GM21529 (cell line): Measurements from ENCODE around the gene TYR.
"Not testable (repeated sequence)": the region's sequence is repeated elsewhere in the genome, so short reads cannot be mapped to it uniquely, and the experiment has no call there.

Source experiments
- ATAC-seq: cut with Tn5 transposase; IDR thresholded peaks from one replicate; pipeline ENCODE4 v1.9.1; 2021; ENCODE audit not compliant: unreplicated experiment

The TYR gene

DNA sequence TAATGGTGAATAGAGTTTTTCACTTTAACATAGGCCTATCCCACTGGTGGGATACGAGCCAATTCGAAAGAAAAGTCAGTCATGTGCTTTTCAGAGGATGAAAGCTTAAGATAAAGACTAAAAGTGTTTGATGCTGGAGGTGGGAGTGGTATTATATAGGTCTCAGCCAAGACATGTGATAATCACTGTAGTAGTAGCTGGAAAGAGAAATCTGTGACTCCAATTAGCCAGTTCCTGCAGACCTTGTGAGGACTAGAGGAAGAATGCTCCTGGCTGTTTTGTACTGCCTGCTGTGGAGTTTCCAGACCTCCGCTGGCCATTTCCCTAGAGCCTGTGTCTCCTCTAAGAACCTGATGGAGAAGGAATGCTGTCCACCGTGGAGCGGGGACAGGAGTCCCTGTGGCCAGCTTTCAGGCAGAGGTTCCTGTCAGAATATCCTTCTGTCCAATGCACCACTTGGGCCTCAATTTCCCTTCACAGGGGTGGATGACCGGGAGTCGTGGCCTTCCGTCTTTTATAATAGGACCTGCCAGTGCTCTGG, at the start of gene TYR:
Gene TYR (plus strand): TSS at position 185 of the 541 bp plus-strand sequence. CDS start 79 bp downstream, at position 264.
- ATAC-seq, result no peak

DNA sequence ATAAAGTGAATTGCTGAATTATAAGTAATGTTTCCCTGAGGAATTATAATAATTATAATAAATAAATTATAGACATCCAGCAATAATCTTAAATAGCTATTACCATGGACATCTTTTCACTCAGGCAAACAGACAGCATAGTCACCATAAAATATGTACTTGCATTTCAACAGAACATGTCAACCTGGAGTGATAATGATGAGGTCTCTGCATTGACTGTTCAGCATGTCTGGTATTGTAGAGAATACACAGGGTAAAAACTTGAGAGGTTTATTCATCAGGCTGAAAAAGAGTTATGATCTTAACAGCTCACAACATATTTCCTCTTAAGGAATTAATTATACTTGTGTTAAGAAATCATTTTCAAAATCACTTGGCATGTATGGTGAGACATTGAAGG, 41.1 kb upstream of the TYR start:
- ATAC-seq, result no peak

DNA sequence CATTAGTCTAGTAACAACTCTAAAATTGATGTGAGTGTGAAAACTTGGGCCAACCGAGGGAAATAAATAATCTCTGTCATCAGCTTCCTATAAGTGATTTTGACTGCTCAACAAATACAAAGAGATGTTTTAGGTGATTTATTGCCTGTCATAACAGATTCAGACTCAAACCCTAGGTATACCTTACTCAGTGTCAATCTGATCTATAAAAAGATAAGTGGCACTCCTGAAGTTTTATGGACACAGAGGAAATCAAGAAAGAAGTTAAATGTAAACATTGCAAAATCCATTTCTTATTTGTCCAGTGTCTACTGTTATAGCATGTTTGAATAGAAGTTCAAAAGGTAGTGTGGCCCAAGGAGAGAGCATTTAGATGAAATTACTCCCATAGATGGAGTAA, 30.4 kb upstream of the TYR start:
- ATAC-seq, result no peak

DNA sequence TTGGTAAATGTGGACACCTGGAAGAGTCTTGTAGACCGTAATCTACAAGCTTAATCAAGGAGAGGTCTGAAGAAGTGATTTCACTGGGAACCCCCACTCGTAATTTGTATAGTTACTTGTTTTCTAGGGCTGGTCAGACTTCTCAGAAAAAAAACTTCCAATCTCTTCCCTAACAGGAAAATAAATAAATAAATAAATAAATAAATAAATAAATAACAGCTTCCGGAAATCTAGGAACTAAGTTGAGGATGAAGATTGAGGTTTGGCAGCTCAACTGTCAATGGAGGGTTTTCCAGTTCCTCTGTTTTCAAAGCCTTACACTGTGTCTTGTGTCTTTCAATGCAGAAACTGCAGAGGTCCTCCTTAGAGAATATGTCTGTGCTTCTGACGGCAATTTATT, 17.7 kb upstream of the TYR start:
- ATAC-seq, result no peak

DNA sequence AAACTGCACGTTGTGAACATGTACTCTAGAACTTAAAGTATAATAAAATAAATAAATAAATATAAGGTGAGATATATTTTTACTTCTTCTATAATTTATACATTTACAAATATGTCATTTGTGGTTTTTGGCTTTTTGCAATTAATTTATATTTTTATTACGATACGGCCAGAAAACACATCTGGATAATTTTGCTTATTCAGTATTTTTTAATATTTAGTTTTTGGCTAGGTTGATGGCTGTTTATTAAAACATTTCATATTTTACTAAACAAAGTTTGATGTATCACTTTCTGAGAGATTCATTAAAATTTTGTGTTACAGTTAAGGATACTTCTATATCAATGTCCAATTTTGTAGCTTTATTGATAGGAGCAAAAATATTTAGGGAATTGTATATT, 15.7 kb upstream of the TYR start:
- no peak for ATAC-seq

DNA sequence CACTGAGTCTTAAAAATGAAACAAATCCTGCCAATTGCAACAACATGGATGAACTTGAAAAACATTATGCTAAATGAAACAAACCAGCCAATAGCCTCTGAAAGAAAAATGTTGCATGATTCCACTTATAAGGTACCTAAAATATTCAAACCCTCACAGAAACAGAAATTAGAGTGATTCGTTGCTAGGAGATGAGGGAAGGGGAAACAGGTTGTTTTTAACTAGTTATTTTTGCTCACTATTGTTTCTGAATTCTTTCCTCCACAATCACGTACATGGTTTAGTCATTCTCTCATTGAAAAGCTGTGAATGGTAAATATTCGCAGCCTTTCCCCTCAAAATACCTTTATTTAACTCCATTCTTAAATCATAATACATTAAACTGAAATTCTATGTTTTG, 14.0 kb upstream of the TYR start:
- no peak for ATAC-seq

DNA sequence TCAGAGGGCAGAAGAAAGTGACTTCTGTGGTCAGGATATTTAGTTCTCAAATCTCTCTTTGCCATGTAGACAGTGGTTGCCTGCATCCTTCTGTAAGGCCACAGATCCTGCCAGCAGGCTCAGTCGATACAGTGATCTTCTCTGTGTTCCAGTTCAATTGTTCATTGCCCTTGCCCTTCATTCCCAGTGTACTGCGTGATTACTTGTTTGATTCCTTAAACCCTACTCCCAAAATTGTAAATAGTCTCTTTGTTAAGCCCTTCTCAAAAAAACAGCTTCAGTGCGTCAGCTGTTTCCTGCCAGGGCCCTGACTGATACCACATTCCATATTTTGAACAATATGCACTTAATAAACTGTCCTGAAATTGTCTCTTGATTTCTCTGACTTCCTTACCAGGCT, 9.3 kb upstream of the TYR start:
- ATAC-seq, result no peak

DNA sequence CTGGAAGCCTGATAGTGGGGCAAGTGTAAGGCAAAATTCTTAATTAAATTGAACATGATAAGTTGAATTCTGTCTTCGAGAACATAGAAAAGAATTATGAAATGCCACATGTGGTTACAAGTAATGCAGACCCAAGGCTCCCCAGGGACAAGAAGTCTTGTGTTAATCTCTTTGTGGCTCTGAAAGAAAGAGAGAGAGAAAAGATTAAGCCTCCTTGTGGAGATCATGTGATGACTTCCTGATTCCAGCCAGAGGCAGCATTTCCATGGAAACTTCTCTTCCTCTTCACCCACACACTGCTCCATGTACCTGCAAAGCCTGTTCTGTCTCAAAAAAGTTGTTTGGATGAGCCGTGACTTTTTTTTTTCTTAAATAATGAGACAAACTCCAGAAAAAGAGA, 1.9 kb upstream of the TYR start:
- no peak for ATAC-seq

DNA sequence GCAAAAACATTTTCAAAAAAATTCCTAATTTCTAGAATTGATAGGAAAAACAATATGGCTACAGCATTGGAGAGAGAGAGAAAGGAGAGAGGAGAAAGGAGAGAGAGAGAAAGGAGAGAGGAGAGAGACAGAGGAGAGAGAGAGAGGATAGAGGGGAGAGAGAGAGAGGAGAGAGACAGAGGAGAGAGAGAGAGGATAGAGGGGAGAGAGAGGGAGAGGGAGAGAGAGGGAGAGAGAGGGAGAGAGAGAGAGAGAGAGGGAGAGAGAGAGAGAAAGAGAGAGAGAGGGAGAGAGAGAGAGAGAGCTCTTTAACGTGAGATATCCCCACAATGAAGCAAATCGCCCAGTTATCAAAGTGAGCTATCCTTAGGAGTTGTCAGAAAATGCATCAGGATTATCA, 737 bp upstream of the TYR start:
- ATAC-seq, result no peak

DNA sequence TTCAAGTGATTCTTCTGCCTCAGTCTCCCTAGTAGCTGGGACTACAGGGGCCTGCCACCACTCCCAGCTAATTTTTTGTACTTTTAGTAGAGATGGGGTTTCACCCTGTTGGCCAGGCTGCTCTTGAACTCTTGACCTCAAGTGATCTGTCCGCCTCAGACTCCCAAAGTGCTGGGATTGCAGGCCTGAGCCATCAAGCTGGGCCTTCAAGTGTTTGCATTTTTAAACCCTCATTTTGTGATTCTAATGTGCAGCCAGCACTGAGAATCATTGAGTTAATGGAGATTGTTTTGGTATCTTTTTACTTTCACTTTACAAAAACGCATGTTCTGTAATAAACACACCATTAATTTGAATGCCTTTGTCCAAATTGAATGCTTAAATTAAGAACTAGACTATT, 3.4 kb downstream of the TYR start:
- ATAC-seq, result no peak

DNA sequence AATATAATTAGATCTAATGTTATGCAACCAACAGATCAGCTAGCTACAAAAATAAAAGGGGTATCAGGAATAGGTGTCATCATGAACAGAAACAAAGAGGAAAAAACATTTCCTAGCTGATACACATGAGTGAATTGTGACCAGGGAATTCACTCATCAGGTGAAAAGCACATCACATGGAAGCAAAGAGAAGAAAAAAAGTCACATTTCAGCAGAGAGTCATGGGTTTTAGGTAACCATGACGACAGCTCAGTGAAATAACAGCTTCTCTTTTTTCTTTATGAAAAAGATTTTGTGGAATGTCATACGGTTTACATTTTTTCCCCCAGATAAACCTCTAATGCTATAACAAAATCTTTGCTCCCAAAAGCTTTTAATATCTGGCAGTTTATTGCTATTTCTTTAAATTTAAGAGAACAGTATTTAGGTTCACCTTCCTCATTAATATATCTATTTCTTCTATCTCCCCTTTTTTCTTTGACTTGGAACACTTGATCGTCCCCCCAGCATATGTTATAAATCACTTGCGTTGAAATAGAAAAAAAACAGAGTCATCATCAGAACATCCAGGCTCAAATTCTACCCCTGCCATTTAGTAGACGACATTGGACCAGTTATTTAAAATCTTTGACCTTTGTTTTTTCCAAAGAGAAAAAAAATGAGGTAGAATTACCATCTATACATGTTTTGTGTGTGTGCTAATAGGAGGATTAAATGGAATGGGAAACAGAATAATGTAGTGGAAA, 5.3 kb downstream of the TYR start:
- ATAC-seq, result no peak

DNA sequence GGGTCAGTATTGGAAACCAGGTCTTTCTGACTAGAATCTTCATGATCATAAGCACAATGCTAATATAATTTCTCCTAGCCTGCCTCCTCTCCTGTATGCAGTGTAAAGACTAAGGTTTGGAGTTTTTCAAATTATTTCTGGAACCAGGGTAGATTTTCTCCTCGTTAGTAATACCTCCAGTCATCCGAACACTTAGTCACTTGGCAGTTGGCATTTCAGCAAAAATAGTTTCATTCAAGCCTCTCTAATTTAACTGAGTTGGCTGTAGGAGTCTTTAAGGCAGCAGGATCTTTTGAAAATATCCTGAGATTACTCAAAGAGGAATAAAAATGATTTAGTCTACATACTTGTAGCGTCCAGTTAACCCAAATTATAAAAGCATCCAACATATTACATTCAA, 6.3 kb downstream of the TYR start:
- ATAC-seq, result no peak

DNA sequence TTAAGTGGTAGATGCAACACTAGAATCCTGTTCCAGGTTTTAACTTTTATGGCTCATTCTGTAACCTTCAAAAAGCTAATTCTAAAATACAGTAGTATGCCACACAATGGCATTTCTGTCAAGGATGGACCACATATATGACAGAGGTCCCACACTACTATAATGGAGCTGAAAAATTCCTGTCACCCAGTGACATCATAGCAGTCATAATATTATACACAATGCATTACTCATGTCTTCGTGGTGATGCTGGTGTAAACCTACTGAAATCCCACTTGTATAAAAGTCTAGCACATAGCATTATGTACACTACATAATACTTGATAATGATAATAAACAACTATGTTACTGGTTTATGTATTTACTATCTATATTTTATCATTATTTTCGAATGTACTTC, 12.1 kb downstream of the TYR start:
- ATAC-seq, result no peak

DNA sequence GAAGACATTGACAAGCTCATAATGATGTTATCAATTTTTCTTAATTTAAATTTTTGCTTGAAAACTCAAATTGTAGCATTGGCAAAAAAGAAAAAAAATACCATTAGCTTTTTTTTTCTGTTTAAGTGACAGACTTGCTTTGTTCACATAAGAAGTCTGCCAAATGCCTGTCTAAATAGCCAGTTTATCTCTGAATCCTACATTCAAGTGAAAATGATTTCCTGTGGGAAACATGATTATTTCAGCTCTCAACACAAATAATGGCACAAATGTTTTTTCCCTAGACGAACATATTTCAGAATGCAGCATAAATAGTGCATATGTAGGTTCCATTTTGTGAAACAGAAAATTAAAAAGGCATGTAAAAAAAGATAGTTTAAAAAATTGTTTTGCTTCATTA, 23.5 kb downstream of the TYR start:
- no peak for ATAC-seq

DNA sequence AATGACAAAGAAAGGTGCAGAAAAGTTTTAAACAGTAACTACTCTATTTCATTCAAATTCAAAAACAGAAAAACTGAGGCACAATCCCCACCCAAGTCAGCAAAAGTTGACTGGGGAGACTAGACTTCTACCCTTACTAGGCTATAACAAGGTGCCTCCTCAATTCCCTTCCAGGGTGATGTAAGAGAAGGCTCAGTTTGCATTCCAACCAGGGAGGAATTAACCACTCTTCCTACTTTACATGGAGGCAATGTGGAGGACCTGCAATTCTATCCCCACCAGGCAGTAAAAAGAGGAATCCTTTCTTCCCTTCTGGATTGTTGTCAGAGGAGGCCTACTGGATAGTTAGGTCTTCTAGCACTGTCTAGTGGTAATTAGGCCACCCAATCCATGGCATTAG, 26.1 kb downstream of the TYR start:
- no peak for ATAC-seq

DNA sequence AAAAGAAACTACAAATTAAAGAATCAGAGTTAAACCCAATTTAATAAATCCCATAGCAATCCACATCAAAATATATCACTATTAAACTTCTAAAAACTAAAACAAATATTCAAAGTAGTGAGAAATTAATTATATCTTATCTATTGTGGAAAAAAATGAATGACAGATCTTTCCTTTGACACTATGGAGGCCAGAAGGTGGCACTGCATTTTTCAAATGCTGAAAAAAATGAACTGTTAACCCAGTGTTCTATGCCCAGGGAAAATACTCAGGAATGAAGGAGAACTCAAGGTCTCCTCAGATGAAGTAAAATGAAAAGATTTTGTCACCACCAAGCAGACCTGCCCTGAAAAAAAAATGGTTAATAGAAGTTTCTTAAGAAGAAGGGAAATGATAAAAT, 27.7 kb downstream of the TYR start:
- ATAC-seq, result no peak

DNA sequence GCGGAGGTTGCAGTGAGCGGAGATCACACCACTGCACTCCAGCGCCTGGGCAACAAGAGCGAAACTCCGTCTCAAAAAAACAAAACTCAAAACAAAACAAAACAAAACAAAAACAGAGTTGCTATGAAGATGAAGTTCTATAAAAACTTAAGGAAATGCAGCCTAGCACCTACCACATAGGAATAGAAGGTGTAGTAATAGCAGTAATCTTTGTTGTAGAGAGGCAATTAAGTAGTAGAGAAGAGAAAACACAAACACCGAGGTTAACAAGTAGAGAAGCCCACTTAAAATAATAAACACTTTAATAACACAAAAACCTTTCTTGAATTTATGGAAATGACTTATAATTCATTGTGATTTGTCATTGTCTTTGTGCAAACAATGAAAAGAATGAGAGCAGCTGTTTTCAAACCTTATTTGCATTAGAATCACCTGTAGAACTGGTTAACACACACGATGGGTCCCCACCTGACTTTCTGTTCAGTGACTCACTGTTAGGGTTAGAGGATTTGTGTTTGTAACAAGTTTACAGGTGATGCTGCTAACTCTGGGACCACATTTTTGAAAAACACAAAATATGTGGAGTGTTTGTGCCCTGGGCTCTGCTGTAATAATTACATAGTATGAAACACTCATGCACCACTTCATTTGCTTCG, 43.1 kb downstream of the TYR start:
- ATAC-seq, result no peak

DNA sequence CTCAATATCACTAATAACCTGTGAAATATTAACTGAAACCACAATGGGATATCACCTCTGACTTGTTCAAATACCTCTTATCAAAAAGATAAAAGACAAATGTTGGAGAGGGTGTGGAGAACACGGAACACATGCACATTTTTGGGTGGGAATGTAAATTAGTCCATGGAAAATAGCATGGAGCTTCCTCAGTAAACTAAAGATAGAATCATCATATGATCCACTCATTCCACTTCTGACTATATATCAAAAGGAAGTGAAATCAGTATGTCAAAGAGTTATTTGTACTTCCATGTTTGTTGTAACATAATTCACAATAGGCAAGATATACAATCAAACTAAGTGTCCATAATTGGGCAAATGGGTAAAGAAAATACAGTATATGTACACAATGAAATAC, 57.4 kb downstream of the TYR start:
- no peak for ATAC-seq

DNA sequence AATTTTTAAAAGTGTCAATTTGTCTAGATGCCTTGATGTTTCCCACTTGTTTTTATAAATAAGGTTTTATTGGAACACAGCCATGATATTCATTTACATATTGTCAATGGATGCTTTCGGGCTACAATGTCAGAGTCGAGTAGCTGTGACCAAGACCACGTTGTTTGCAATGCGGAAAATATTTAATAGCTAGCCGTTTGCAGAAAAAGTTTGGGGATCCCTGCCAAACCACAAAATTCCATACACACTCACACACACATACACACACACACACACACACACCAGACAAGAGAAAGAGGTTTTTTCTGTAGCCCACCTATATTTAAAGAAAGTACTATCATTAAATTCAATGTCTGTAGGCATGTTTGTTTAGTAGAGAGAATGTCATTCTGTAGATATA, 58.3 kb downstream of the TYR start:
- ATAC-seq, result no peak

DNA sequence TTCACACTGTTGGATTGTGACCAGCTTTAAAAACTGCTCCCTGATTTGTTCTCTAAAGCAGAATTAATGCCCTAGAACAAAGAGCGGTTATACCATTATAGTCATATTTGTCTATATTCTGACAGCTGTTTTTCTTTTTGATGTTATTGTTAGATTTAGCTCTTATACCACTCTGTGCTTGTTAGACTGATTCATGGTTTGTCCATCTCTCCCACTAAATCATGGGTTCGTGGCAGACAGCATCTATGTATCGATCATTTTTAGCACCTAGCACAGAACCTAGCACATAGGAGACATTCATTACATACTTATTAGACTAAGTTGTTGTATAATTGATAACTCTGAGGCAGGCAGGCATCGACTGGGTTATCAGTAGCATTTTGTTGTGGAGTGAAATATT, 69.3 kb downstream of the TYR start:
- not testable (repeated sequence) for ATAC-seq

DNA sequence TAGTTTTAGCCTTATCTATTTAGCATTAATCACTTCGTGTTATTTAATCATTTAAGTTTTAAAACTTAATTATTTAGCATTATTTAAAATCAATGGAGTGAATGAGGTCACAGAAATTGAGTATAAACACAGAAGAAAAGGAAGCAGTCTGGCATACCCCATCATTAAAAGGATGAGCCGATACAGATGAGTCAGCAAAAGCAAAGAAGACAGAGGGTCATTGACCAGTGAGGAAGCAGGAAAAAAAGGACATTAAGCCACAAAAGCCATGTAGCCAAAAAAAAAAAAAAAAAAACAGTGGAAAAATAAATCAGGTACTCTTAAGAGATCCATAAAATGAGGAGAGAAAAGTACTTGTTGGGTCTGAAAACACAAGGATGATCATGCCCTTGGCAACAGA, 71.5 kb downstream of the TYR start:
- no peak for ATAC-seq

DNA sequence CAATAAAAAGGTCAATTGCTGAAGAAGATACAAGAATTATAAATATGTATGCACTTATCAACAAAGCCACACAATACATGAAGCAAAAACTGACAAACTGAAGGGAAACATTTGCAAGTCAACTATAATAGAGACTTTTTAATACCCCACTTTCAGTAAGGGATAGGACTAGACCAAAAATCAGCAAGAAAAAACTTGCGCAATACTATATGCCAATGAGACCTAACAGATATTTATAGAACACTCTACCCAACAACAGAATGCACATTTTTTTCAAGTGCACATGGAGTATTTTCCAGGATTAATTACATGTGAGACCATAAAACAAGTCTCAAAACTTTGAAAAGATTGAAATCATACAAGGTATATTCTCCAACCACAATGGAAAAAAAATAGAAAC, 83.8 kb downstream of the TYR start:
- ATAC-seq, result not testable (repeated sequence)
